Skeletal muscle tissue (tissue), 4 donors: ENCODE results near the gene NDUFV1. TPM values are rescaled to one million over a fixed set of nuclear protein-coding genes. Genes with fewer than 3 reads are reported as not detected.

ENCODE experiments used
- H3K27ac ChIP-seq: one replicate; pipeline ENCODE4 v1.7.0; 2013; ENCODE audit warnings: mild to moderate bottlenecking, low read depth, low read length, inconsistent platforms
- H3K27me3 ChIP-seq, 3 donors: one replicate each; pipeline ENCODE4 v1.7.0; 2013; ENCODE audit warnings: low read length in 3 of 3; ENCODE audit not compliant: control insufficient read depth in 3 of 3, insufficient read depth in 3 of 3
- H3K36me3 ChIP-seq, 3 donors: one replicate each; pipeline ENCODE4 v1.7.0; 2013; ENCODE audit warnings: low read length in 3 of 3; ENCODE audit not compliant: control insufficient read depth in 3 of 3, insufficient read depth in 3 of 3
- H3K4me1 ChIP-seq, 3 donors: one replicate each; pipeline ENCODE4 v1.7.0; 2013; ENCODE audit warnings: low read length in 3 of 3, mild to moderate bottlenecking in 3 of 3; ENCODE audit not compliant: control insufficient read depth in 3 of 3, insufficient read depth in 3 of 3
- H3K4me3 ChIP-seq, 3 donors: one replicate each; pipeline ENCODE4 v1.7.0; 2013; ENCODE audit warnings: low read length in 3 of 3
- H3K9ac ChIP-seq, 3 donors: one replicate each; pipeline ENCODE4 v1.7.0; 2013; ENCODE audit warnings: low read length in 3 of 3, mild to moderate bottlenecking in 3 of 3, moderate library complexity in 2 of 3, low read depth in 1 of 3
- H3K9me3 ChIP-seq, 3 donors: one replicate each; pipeline ENCODE4 v1.7.0; 2013; ENCODE audit warnings: low read length in 3 of 3; ENCODE audit not compliant: control insufficient read depth in 3 of 3
- total RNA-seq: library from RNA; depleted of rRNA; stranded (reverse); fragments of >200 nt; gene quantifications from one replicate; pipeline ENCODE4 v1.2.3, GENCODE V29; 2014
- donor health status: Osteomylitis.

NDUFV1 gene
- total RNA-seq, 1 donor from 2014 or later: 178 TPM

- peaks cover 40 to 54% (median 42%) of the 10 kb centered on the region in 3 donors for H3K36me3 ChIP-seq
- no peaks in the 10 kb centered on the region for H3K9me3 ChIP-seq
- H3K4me1 ChIP-seq: peaks cover 33 to 43% (median 39%) of the 10 kb centered on the region in 3 donors
- H3K4me3 ChIP-seq: no peak overlapping the region
- H3K27ac ChIP-seq: no peak overlapping the region
- H3K27me3 ChIP-seq: no peaks in the 10 kb centered on the region
- no peak overlapping the region for H3K9ac ChIP-seq
These were observed 2.6 kb downstream of the NDUFV1 start for GRCh38 chr11:67609316-67609715.

GRCh38 chr11:67610302-67610868 lies 3.6 kb downstream of the NDUFV1 start:
- Histone ChIP-seq H3K9me3 (no peaks in the 10 kb centered on the region), H3K4me3 (no peak overlapping the region), H3K9ac (no peak overlapping the region), H3K27me3 (peaks cover 6 to 11% (median 9%) of the 10 kb centered on the region in 3 donors), H3K4me1 (peaks cover 30 to 47% (median 36%) of the 10 kb centered on the region in 3 donors), H3K27ac (no peak overlapping the region), H3K36me3 (peaks cover 40 to 54% (median 42%) of the 10 kb centered on the region in 3 donors)

GRCh38 chr11:67611165-67611564 lies 4.4 kb downstream of the NDUFV1 start:
- peaks cover 40 to 54% (median 42%) of the 10 kb centered on the region in 3 donors for H3K36me3 ChIP-seq
- peaks cover 8 to 17% (median 16%) of the 10 kb centered on the region in 3 donors for H3K27me3 ChIP-seq
- H3K9ac ChIP-seq: no peak overlapping the region

GRCh38 chr11:67611704-67612587 lies 5.2 kb downstream of the NDUFV1 start:
- peaks cover 11 to 21% (median 19%) of the 10 kb centered on the region in 3 donors for H3K27me3 ChIP-seq
- no peaks in the 10 kb centered on the region for H3K9me3 ChIP-seq
- no peak overlapping the region for H3K4me3 ChIP-seq
- no peak overlapping the region for H3K9ac ChIP-seq
- peaks cover 20 to 45% (median 24%) of the 10 kb centered on the region in 3 donors for H3K4me1 ChIP-seq
- peaks cover 40 to 54% (median 42%) of the 10 kb centered on the region in 3 donors for H3K36me3 ChIP-seq
- no peak overlapping the region for H3K27ac ChIP-seq

More at GRCh38 chr11:67611165-67611564, 4.4 kb downstream of the NDUFV1 start:
- H3K27ac ChIP-seq: no peak overlapping the region
- no peak overlapping the region for H3K4me3 ChIP-seq
- H3K9me3 ChIP-seq: no peaks in the 10 kb centered on the region
- H3K4me1 ChIP-seq: peaks cover 22 to 50% (median 28%) of the 10 kb centered on the region in 3 donors

- no peak overlapping the region for H3K4me3 ChIP-seq
- H3K9me3 ChIP-seq: no peaks in the 10 kb centered on the region
- H3K9ac ChIP-seq: no peak overlapping the region
- peaks cover 40 to 54% (median 42%) of the 10 kb centered on the region in 3 donors for H3K36me3 ChIP-seq
- peaks cover 13 to 38% (median 17%) of the 10 kb centered on the region in 3 donors for H3K4me1 ChIP-seq
- H3K27me3 ChIP-seq: peaks cover 11 to 21% (median 19%) of the 10 kb centered on the region in 3 donors
- no peak overlapping the region for H3K27ac ChIP-seq
These were observed 6.0 kb downstream of the NDUFV1 start for GRCh38 chr11:67612751-67613150.

- H3K27me3 ChIP-seq: peaks cover 11 to 21% (median 19%) of the 10 kb centered on the region in 3 donors
- H3K9ac ChIP-seq: peak overlapping the region in 1 of 3 donors; percentile 64
- H3K9me3 ChIP-seq: no peaks in the 10 kb centered on the region
- H3K27ac ChIP-seq: no peak overlapping the region
- H3K36me3 ChIP-seq: peaks cover 37 to 49% (median 39%) of the 10 kb centered on the region in 3 donors
- H3K4me1 ChIP-seq: peaks cover 10 to 31% (median 10%) of the 10 kb centered on the region in 3 donors
- H3K4me3 ChIP-seq: peak overlapping the region; percentile 40 to 63 (median 61)
These were observed 6.7 kb downstream of the NDUFV1 start for GRCh38 chr11:67613313-67613959.

- Histone ChIP-seq H3K4me3 (peak overlapping the region; percentile 40 to 63 (median 61)), H3K36me3 (peaks cover 31 to 43% (median 32%) of the 10 kb centered on the region in 3 donors), H3K27me3 (peaks cover 11 to 21% (median 19%) of the 10 kb centered on the region in 3 donors), H3K27ac (no peak overlapping the region), H3K4me1 (peaks cover 9 to 28% (median 10%) of the 10 kb centered on the region in 3 donors), H3K9ac (peak overlapping the region in 2 of 3 donors; percentile 43 to 64), H3K9me3 (no peaks in the 10 kb centered on the region)
These were observed 7.4 kb downstream of the NDUFV1 start for GRCh38 chr11:67613960-67614715.

GRCh38 chr11:67614730-67615714 lies 8.3 kb downstream of the NDUFV1 start:
- Histone ChIP-seq H3K36me3 (peaks cover 25 to 35% (median 26%) of the 10 kb centered on the region in 3 donors), H3K9ac (peak overlapping the region in 1 of 3 donors; percentile 64), H3K9me3 (no peaks in the 10 kb centered on the region), H3K4me3 (no peak overlapping the region), H3K27ac (no peak overlapping the region), H3K27me3 (peaks cover 11 to 21% (median 19%) of the 10 kb centered on the region in 3 donors), H3K4me1 (peaks cover 7 to 28% (median 10%) of the 10 kb centered on the region in 3 donors)
